Prostate gland (tissue), 2 donors: ENCODE data around the gene PMP22. TPM values are rescaled to one million over a fixed set of nuclear protein-coding genes. Genes with fewer than 3 reads are reported as not detected.
A peak's percentile ranks its signal among the peaks of the same experiment; 100 is the strongest.

ENCODE experiments used
- DNase-seq: peaks from one replicate; pipeline ENCODE4 v3.0.0-alpha.2; 2019; ENCODE audit warnings: low spot score
- H3K27ac ChIP-seq, 2 donors: fragments of 200-600 bp; sonication (generic); 2 replicates each; pipeline ENCODE4 v1.5.1; 2017 to 2019
- H3K27me3 ChIP-seq: fragments of 200-600 bp; sonication (generic); replicated peaks from 2 replicates; pipeline ENCODE4 v1.5.1; 2019; ENCODE audit not compliant: insufficient read depth
- H3K36me3 ChIP-seq, 2 donors: fragments of 200-600 bp; sonication (generic); 1 replicate in 1 of 2; 2 replicates in 1 of 2; pipeline versions ENCODE4 v1.5.1 to v1.8.1; 2017 to 2019
- H3K4me1 ChIP-seq: fragments of 200-600 bp; sonication (generic); replicated peaks from 2 replicates; pipeline ENCODE4 v1.5.1; 2019
- H3K4me3 ChIP-seq, 2 donors: fragments of 200-600 bp; sonication (generic); 2 replicates each; pipeline ENCODE4 v1.5.1; 2017 to 2019
- H3K9me3 ChIP-seq: fragments of 200-600 bp; sonication (generic); 2 replicates; pipeline ENCODE4 v1.5.1; 2017
- CTCF ChIP-seq, 4 experiments: fragments of 200-600 bp in 2 of 4; fragments of 450-650 bp in 2 of 4; sonication (generic) in 2 of 4; IDR thresholded peaks; 1 replicate in 3 of 4; 2 replicates in 1 of 4; pipeline ENCODE4 v1.5.1; 2016 to 2019; ENCODE audit warnings: antibody characterized with exemption in 4 of 4, mild to moderate bottlenecking in 2 of 4, moderate library complexity in 2 of 4
- POLR2A ChIP-seq: fragments of 450-650 bp; IDR thresholded peaks from one replicate; pipeline ENCODE4 v1.6.1; 2016; ENCODE audit warnings: antibody characterized with exemption, mild to moderate bottlenecking
- POLR2AphosphoS5 ChIP-seq: sonication (generic); formaldehyde crosslinking; IDR thresholded peaks from one replicate; pipeline ENCODE4 v1.6.1; 2017; ENCODE audit warnings: antibody characterized with exemption
- WGBS: methylation state at CpG from one replicate; pipeline ENCODE4 v1.1.5; 2018; 5-methylcytosine and 5-hydroxymethylcytosine counted together
- intact Hi-C: fragments of 100-400 bp; cut with DNase I; formaldehyde crosslinking; loops from one replicate; pipeline ENCODE4 v1.14.2; 2022
- total RNA-seq, 2 donors: library from RNA; depleted of rRNA; stranded (reverse); fragments of >200 nt; gene quantifications; one replicate each; pipeline ENCODE4 v1.1.0, GENCODE V29; 2016

PMP22 gene
- total RNA-seq, 2 donors from 2014 or later, result 22.5 to 76.1 TPM

GRCh38 chr17:15266325-15267125, 1.4 kb upstream of the PMP22 start:
- TF ChIP-seq POLR2AphosphoS5 (no peak), POLR2A (no peak), CTCF (IDR thresholded peaks at IDR 0.05) (no peak)
- Histone ChIP-seq H3K4me3 (no peak overlapping the region), H3K4me1 (peaks cover 8% of the 10 kb centered on the region), H3K9me3 (no peaks in the 10 kb centered on the region), H3K27ac (no peak overlapping the region), H3K36me3 (no peaks in the 10 kb centered on the region), H3K27me3 (no peaks in the 10 kb centered on the region)
- intact Hi-C loops, result no loop called here
- DNase-seq, result no peak
- 88% methylated on average over 13 of the region's 13 CpGs for WGBS

GRCh38 chr17:15264542-15264941, 584 bp downstream of the PMP22 start:
- DNase-seq, result peak; percentile 26
- intact Hi-C loops, result loop anchor here (5.0 kb wide), 1 partner anchor 88 kb away; no protein-coding TSS in a partner anchor
- no peaks in the 10 kb centered on the region for H3K27me3 ChIP-seq
- 54% methylated on average over 2 of the region's 2 CpGs for WGBS
- peaks cover 8% of the 10 kb centered on the region for H3K4me1 ChIP-seq
- H3K27ac ChIP-seq, result no peak overlapping the region
- H3K9me3 ChIP-seq, result no peaks in the 10 kb centered on the region
- no peak overlapping the region for H3K4me3 ChIP-seq
- no peaks in the 10 kb centered on the region for H3K36me3 ChIP-seq
- TF ChIP-seq POLR2A (no peak), CTCF (IDR thresholded peaks at IDR 0.05) (no peak), POLR2AphosphoS5 (peak; percentile 12)

- WGBS, result 19% methylated on average over 3 of the region's 3 CpGs
- intact Hi-C loops, result loop anchor here (2.0 to 5.0 kb wide), 3 partner anchors 45 to 147 kb away; no protein-coding TSS in a partner anchor
- no peak for TF ChIP-seq POLR2AphosphoS5
- no peak for TF ChIP-seq POLR2A
- no peak for TF ChIP-seq CTCF (IDR thresholded peaks at IDR 0.05)
- DNase-seq, result no peak
- H3K27me3 ChIP-seq, result no peaks in the 10 kb centered on the region
- no peak overlapping the region for H3K4me3 ChIP-seq
- H3K9me3 ChIP-seq, result no peaks in the 10 kb centered on the region
- peak overlapping the region; percentile 79 to 83 for H3K27ac ChIP-seq
- peaks cover 8% of the 10 kb centered on the region for H3K4me1 ChIP-seq
- no peaks in the 10 kb centered on the region for H3K36me3 ChIP-seq
Measured at GRCh38 chr17:15263680-15264079, 1.4 kb downstream of the PMP22 start.

GRCh38 chr17:15263206-15263579, 1.9 kb downstream of the PMP22 start:
- no peaks in the 10 kb centered on the region for H3K9me3 ChIP-seq
- WGBS, result 2% methylated on average over 17 of the region's 17 CpGs
- peak overlapping the region; percentile 79 to 83 for H3K27ac ChIP-seq
- no peaks in the 10 kb centered on the region for H3K27me3 ChIP-seq
- no peaks in the 10 kb centered on the region for H3K36me3 ChIP-seq
- H3K4me3 ChIP-seq, result peak overlapping the region; percentile 41 to 42
- TF ChIP-seq POLR2AphosphoS5, result peak; percentile 33
- no peak for TF ChIP-seq POLR2A
- TF ChIP-seq CTCF (IDR thresholded peaks at IDR 0.05), result no peak
- peaks cover 8% of the 10 kb centered on the region for H3K4me1 ChIP-seq
- intact Hi-C loops, result loop anchor here (2.0 to 5.0 kb wide), 3 partner anchors 46 to 148 kb away; no protein-coding TSS in a partner anchor
- DNase-seq, result peak; percentile 12
